H7 (cell line): ENCODE measurements around the gene TMEM176A. TPM values are rescaled to one million over a fixed set of nuclear protein-coding genes. Genes with fewer than 3 reads are reported as not detected.
"Not testable (repeated sequence)": the region's sequence is repeated elsewhere in the genome, so short reads cannot be mapped to it uniquely, and the experiment has no call there.

ENCODE experiments used
- DNase-seq: peaks from one replicate; pipeline ENCODE4 v3.0.0; 2012
- H3K27me3 ChIP-seq: 2 replicates; pipeline ENCODE4 v1.6.0; 2011; ENCODE audit warnings: mild to moderate bottlenecking, low read length; ENCODE audit not compliant: control insufficient read depth, insufficient read depth
- H3K36me3 ChIP-seq: replicated peaks from 2 replicates; pipeline ENCODE4 v1.5.1; 2011; ENCODE audit warnings: low read length; ENCODE audit not compliant: control insufficient read depth, insufficient read depth
- H3K4me3 ChIP-seq: 2 replicates; pipeline ENCODE4 v1.5.1; 2011; ENCODE audit warnings: low read depth, mild to moderate bottlenecking, control low read depth, low read length, moderate library complexity; ENCODE audit not compliant: insufficient read depth
- total RNA-seq: library from RNA; depleted of rRNA; stranded (reverse); fragments of >200 nt; shearing (Covaris generic); gene quantifications from 2 replicates; pipeline ENCODE4 v1.2.3, GENCODE V29; 2014

TMEM176A gene
- total RNA-seq, 1 experiment from 2014 or later = not detected

- peaks cover 43% of the 10 kb centered on the region; the same call in 1 of the 2 replicates for H3K27me3 ChIP-seq
- peak within 1 kb of the TSS; percentile 34; the same call in 1 of the 2 replicates for H3K4me3 ChIP-seq
- peak; percentile 82 for DNase-seq
- no peaks in the 10 kb centered on the region for H3K36me3 ChIP-seq
Observed at GRCh38 chr7:150799741-150800580, 608 bp upstream of the TMEM176A start, which contains the start of gene TMEM176B. TSS of gene TMEM176B (minus strand) at chr7:150800364. CDS start at chr7:150796569, 3,795 bp downstream.

GRCh38 chr7:150801242-150801945 is 825 bp downstream of the TMEM176A start:
- Histone ChIP-seq H3K4me3 (peak overlapping the region; percentile 34; the same call in 1 of the 2 replicates), H3K36me3 (no peaks in the 10 kb centered on the region), H3K27me3 (peaks cover 43% of the 10 kb centered on the region; the same call in 1 of the 2 replicates)
- peak; percentile 74 for DNase-seq

GRCh38 chr7:150801946-150802771 is 1.6 kb downstream of the TMEM176A start:
- peaks cover 43% of the 10 kb centered on the region; the same call in 1 of the 2 replicates for H3K27me3 ChIP-seq

GRCh38 chr7:150803161-150803860 is 2.7 kb downstream of the TMEM176A start:
- Histone ChIP-seq H3K4me3 (no peak overlapping the region), H3K27me3 (peaks cover 43% of the 10 kb centered on the region; the same call in 1 of the 2 replicates), H3K36me3 (no peaks in the 10 kb centered on the region)
- no peak for DNase-seq

More at GRCh38 chr7:150801946-150802771, 1.6 kb downstream of the TMEM176A start:
- no peak for DNase-seq
- Histone ChIP-seq H3K4me3 (no peak overlapping the region), H3K36me3 (no peaks in the 10 kb centered on the region)

- Histone ChIP-seq H3K36me3 (no peaks in the 10 kb centered on the region), H3K27me3 (peaks cover 29% of the 10 kb centered on the region; the same call in 1 of the 2 replicates), H3K4me3 (no peak overlapping the region)
- no peak for DNase-seq
Observed at GRCh38 chr7:150804802-150805201, 4.2 kb downstream of the TMEM176A start.

GRCh38 chr7:150805864-150806263 is 5.3 kb downstream of the TMEM176A start:
- no peak for DNase-seq
- H3K27me3 ChIP-seq = peaks cover 19% of the 10 kb centered on the region; the same call in 1 of the 2 replicates
- no peak overlapping the region for H3K4me3 ChIP-seq
- H3K36me3 ChIP-seq = no peaks in the 10 kb centered on the region

GRCh38 chr7:150806454-150806853 is 5.9 kb downstream of the TMEM176A start:
- Histone ChIP-seq H3K36me3 (no peaks in the 10 kb centered on the region), H3K4me3 (no peak overlapping the region), H3K27me3 (peaks cover 13% of the 10 kb centered on the region; the same call in 1 of the 2 replicates)
- no peak for DNase-seq

GRCh38 chr7:150806863-150807262 is 6.3 kb downstream of the TMEM176A start:
- peak; percentile 57 for DNase-seq
- no peaks in the 10 kb centered on the region for H3K36me3 ChIP-seq
- peaks cover 9% of the 10 kb centered on the region; the same call in 1 of the 2 replicates for H3K27me3 ChIP-seq
- no peak overlapping the region for H3K4me3 ChIP-seq

- DNase-seq, H3K27me3 ChIP-seq, H3K36me3 ChIP-seq, H3K4me3 ChIP-seq: not testable (repeated sequence)
Observed at GRCh38 chr7:150807616-150808438, 7.3 kb downstream of the TMEM176A start.

GRCh38 chr7:150814328-150815001 is 13.9 kb downstream of the TMEM176A start:
- Histone ChIP-seq H3K4me3 (no peak overlapping the region), H3K27me3 (no peaks in the 10 kb centered on the region), H3K36me3 (no peaks in the 10 kb centered on the region)
- no peak for DNase-seq

GRCh38 chr7:150818971-150819370 is 18.4 kb downstream of the TMEM176A start:
- Histone ChIP-seq H3K36me3 (no peaks in the 10 kb centered on the region), H3K27me3 (no peaks in the 10 kb centered on the region), H3K4me3 (no peak overlapping the region)
- no peak for DNase-seq

- Histone ChIP-seq H3K36me3 (no peaks in the 10 kb centered on the region), H3K27me3 (no peaks in the 10 kb centered on the region), H3K4me3 (no peak overlapping the region)
- no peak for DNase-seq
Observed at GRCh38 chr7:150820148-150820547, 19.6 kb downstream of the TMEM176A start.
